Measurements from ENCODE around the gene NFATC2. TPM values are rescaled to one million over a fixed set of nuclear protein-coding genes. Genes with fewer than 3 reads are reported as not detected.
A peak's percentile ranks its signal among the peaks of the same experiment; 100 is the strongest.

The NFATC2 gene
- total and polyA plus RNA-seq, 2 of the 8 experiments (the other 6 are each of a cell fraction or from before 2014, with no cell fraction given) = 0.27 to 0.91 TPM

DNA sequence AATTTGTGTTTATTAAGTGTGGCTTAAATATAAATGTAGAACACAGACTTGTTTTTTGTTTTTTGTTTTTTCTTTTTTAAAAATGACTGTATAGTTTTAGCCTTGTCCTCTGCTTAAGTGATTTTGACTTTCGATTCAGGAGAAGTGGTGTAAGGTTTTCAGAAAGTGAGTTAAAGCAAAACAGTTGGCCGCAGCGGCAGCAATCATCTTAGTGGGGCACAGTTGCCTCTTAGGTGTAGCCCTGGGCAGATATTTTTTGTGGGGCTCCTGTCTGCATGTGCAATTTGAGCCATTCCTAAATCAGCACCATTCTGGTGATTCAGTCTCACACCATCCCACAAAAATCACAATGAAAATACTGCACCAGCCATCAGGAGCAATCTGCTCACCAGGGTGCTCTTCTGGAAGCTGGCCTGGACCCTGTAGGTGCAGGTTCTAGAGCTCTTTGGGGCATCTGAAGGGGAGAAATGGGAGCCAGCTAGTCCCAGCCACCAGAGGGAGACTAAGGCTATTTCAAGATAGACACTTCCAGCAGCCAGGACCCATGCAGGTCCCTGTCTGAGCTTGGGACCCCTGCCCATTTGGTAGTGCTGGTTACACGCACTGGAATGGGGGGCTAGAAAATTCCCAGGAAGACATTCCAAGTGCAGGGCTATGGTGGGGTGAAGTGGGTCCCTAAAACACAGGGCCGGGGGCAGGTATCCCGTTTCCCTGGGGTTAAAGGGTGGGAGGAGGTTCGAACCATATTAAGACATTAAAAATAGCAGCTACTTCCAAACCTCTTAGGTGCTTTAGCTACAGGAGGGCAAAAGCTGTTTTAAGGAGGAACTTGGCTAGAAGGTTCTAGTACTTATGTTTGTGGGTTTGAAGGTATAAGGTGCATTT is 156.6 kb downstream of the NFATC2 start:
- H3K27ac ChIP-seq (ENCODE audit: low read depth, low read length) = no peak overlapping the region
- WGBS, 2 experiments (ENCODE audit: extremely low coverage in 1 of 2, insufficient coverage in 1 of 2, insufficient read length in 1 of 2, insufficient replicate concordance in 2 of 2, low coverage in 1 of 2, low lambda C conversion rate in 2 of 2, missing lambda C conversion rate in 1 of 2) = 85% methylated on average over 7 of the region's 7 CpGs; no CpG with 5 or more reads in 1 of the 2 experiments
- no peak overlapping the region for H2BK5ac ChIP-seq (ENCODE audit: low read depth, low read length)
- H3K9ac ChIP-seq (replicated peaks in 1 of 4; ENCODE audit: extremely low read depth in 1 of 4, low read depth in 3 of 4, low read length in 3 of 4) = no peak overlapping the region
- no peaks in the 10 kb centered on the region for H3K79me1 ChIP-seq (ENCODE audit: low read depth, low read length)
- H3K4me2 ChIP-seq (ENCODE audit: insufficient read depth in 1 of 2, low read depth in 2 of 2, low read length in 2 of 2) = no peak overlapping the region
- no peak for FAIRE-seq
- H2AFZ ChIP-seq (ENCODE audit: low read length) = no peak overlapping the region
- H3K14ac ChIP-seq (ENCODE audit: insufficient read length) = no peak overlapping the region
- no peak overlapping the region for H4K5ac ChIP-seq (ENCODE audit: insufficient read length, low read depth, low read length)
- H4K91ac ChIP-seq (replicated peaks; ENCODE audit: insufficient read length, low read length) = no peak overlapping the region
- H3K27me3 ChIP-seq (replicated peaks in 1 of 4; ENCODE audit: control insufficient read depth in 3 of 4, extremely low read depth in 1 of 4, insufficient read depth in 3 of 4, low read length in 3 of 4) = no peaks in the 10 kb centered on the region; a peak in 1 of 7 replicates
- no peak overlapping the region for H3K18ac ChIP-seq (ENCODE audit: extremely low read depth, low read length)
- H3K56ac ChIP-seq (replicated peaks; ENCODE audit: insufficient read length, low read depth, low read length) = no peak overlapping the region
- H3K23me2 ChIP-seq (ENCODE audit: low read depth, low read length) = no peaks in the 10 kb centered on the region
- H2BK12ac ChIP-seq (ENCODE audit: low read depth, low read length) = no peak overlapping the region; the same call in 1 of the 2 replicates
- H3K23ac ChIP-seq (ENCODE audit: insufficient read length) = no peak overlapping the region
- no peaks in the 10 kb centered on the region for H4K20me1 ChIP-seq (replicated peaks in 1 of 2; ENCODE audit: control insufficient read depth in 1 of 2, insufficient read depth in 2 of 2, low read length in 2 of 2)
- H2BK15ac ChIP-seq (ENCODE audit: low read length) = 0 out of 2 replicates have a peak overlapping the region, but pooled peaks have one; percentile 66
- no peak overlapping the region for H4K8ac ChIP-seq (ENCODE audit: extremely low read depth, insufficient read depth, low read length)
- H2AK5ac ChIP-seq (ENCODE audit: low read depth, low read length) = no peak overlapping the region
- H3K4me3 ChIP-seq (ENCODE audit: extremely low read depth in 1 of 4, insufficient read depth in 2 of 4, low read depth in 3 of 4, low read length in 4 of 4) = no peak overlapping the region
- no peaks in the 10 kb centered on the region for H3K36me3 ChIP-seq (ENCODE audit: control insufficient read depth in 2 of 4, insufficient read depth in 4 of 4, low read length in 3 of 4)
- no peak overlapping the region for H2BK20ac ChIP-seq (ENCODE audit: low read length)
- no peak overlapping the region for H3K4ac ChIP-seq (replicated peaks; ENCODE audit: insufficient read length, low read depth, low read length)
- CTCF ChIA-PET (ENCODE audit: partially characterized antibody) = interaction anchor here (0.7 to 3.5 kb wide), 45 partner anchors 8 to 404 kb away, joined by 3 to 34 read pairs (median 4); no protein-coding TSS in a partner anchor
- no peak for DNase-seq (ENCODE audit: low read depth in 1 of 2, low spot score in 2 of 2)
- POLR2A ChIA-PET (ENCODE audit: partially characterized antibody) = no interaction called here
- H3K9me3 ChIP-seq (ENCODE audit: insufficient read depth in 2 of 2, low read depth in 1 of 2, low read length in 1 of 2) = no peaks in the 10 kb centered on the region
- no peaks in the 10 kb centered on the region for H3K79me2 ChIP-seq (ENCODE audit: control insufficient read depth in 1 of 2, insufficient read depth in 2 of 2, low read length in 2 of 2)
- peaks cover 2 to 18% (median 10%) of the 10 kb centered on the region in 4 experiments; a peak in 6 of 7 replicates for H3K4me1 ChIP-seq (replicated peaks in 1 of 4; ENCODE audit: control insufficient read depth in 3 of 4, insufficient read depth in 4 of 4, low read length in 3 of 4)
- no peak overlapping the region for H2BK120ac ChIP-seq (replicated peaks; ENCODE audit: low read depth, low read length)
- TF ChIP-seq RFX5 (IDR thresholded peaks at IDR 0.05; ENCODE audit: borderline replicate concordance, low read depth, low read length) (no peak), SRF (IDR thresholded peaks at IDR 0.05; ENCODE audit: low read depth, low read length) (no peak; the same call in 1 of the 2 replicates), ATF3 (IDR thresholded peaks at IDR 0.05; ENCODE audit: insufficient read depth, low read depth, low read length) (0 out of 2 replicates have a peak, but pooled peaks have one; percentile 1), SP2 (IDR thresholded peaks at IDR 0.05; ENCODE audit: low read length) (no peak), MAFK (IDR thresholded peaks at IDR 0.05; ENCODE audit: low read depth, low read length) (no peak), SP4 (IDR thresholded peaks at IDR 0.05; ENCODE audit: low read length) (no peak), YY1 (IDR thresholded peaks at IDR 0.05; ENCODE audit: low read depth, low read length) (peak; percentile 37; the same call in 1 of the 2 replicates), CTBP2 (IDR thresholded peaks at IDR 0.05; ENCODE audit: borderline replicate concordance, insufficient read depth, insufficient read length, low read length) (no peak)
